Measurements from ENCODE around the gene AFG3L2.
A peak's percentile ranks its signal among the peaks of the same experiment; 100 is the strongest.

The AFG3L2 gene

DNA sequence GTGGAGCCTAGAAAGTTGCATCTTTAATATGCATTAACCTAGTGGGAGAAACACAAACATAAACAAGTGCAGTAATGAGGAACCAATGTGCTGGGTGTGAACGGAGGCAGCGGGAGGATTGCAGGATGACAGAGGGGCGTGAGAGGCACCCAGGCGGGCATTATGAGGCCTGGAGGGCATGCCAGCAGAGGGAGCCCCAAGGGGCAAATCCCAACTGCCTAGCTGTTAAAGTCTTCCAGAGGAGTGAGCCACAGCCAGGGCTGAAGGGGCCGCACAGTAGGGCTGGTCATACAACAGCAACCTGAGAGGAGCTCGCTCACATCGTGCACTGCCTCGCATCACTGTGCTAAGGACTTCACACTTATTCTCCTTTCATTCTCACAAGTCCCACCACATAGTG is 17.4 kb upstream of the AFG3L2 start:
- Histone ChIP-seq H3K9ac (ENCODE audit: low read length) (no peak overlapping the region), H4K20me1 (ENCODE audit: insufficient read depth, low read length) (no peaks in the 10 kb centered on the region), H3K4me2 (ENCODE audit: low read length) (no peak overlapping the region), H3F3A (ENCODE audit: insufficient read depth, low read length) (no peaks in the 10 kb centered on the region), H3K36me3 (ENCODE audit: insufficient read depth, low read length) (no peaks in the 10 kb centered on the region), H3K79me2 (ENCODE audit: insufficient read depth, low read length) (no peaks in the 10 kb centered on the region), H2AFZ (ENCODE audit: low read length) (no peak overlapping the region), H3K27ac (ENCODE audit: low read depth, low read length, poor library complexity, severe bottlenecking) (no peak overlapping the region), H3K27me3 (ENCODE audit: insufficient read depth, low read length) (no peaks in the 10 kb centered on the region), H3K9me2 (ENCODE audit: low read depth, low read length) (no peaks in the 10 kb centered on the region), H3K9me3 (ENCODE audit: low read length) (no peaks in the 10 kb centered on the region), H3K4me1 (ENCODE audit: insufficient read depth, low read length, severe bottlenecking) (peaks cover 9% of the 10 kb centered on the region), H3K4me3 (ENCODE audit: low read depth, low read length, poor library complexity, severe bottlenecking) (no peak overlapping the region)
- TF ChIP-seq EZH2 (IDR thresholded peaks at IDR 0.05; ENCODE audit: borderline replicate concordance, low read length) = no peak
- TF ChIP-seq, protein P1, sequence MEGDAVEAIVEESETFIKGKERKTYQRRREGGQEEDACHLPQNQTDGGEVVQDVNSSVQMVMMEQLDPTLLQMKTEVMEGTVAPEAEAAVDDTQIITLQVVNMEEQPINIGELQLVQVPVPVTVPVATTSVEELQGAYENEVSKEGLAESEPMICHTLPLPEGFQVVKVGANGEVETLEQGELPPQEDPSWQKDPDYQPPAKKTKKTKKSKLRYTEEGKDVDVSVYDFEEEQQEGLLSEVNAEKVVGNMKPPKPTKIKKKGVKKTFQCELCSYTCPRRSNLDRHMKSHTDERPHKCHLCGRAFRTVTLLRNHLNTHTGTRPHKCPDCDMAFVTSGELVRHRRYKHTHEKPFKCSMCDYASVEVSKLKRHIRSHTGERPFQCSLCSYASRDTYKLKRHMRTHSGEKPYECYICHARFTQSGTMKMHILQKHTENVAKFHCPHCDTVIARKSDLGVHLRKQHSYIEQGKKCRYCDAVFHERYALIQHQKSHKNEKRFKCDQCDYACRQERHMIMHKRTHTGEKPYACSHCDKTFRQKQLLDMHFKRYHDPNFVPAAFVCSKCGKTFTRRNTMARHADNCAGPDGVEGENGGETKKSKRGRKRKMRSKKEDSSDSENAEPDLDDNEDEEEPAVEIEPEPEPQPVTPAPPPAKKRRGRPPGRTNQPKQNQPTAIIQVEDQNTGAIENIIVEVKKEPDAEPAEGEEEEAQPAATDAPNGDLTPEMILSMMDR (IDR thresholded peaks at IDR 0.05; ENCODE audit: low read length) = peak; percentile 81

DNA sequence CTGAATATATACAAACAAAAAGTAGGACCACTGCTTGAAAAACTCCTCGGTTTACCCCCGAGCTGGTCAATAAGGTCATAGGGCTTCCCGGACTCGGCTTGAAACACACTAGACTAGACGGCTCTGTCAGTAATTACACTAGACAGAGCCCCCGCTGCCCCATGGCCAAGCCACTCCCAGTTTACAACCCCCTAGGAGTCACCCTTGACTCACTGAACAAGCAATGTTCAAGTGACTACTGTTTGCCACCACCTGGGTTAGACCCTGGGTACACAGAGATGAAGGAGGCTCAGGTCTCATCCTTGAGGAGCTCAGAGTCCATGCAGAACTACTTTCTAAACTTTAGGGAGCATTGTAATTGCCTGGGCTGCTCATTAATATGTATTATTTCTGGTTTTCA is 17.0 kb upstream of the AFG3L2 start:
- peaks cover 9% of the 10 kb centered on the region for H3K4me1 ChIP-seq (ENCODE audit: insufficient read depth, low read length, severe bottlenecking)
- no peak overlapping the region for H3K4me3 ChIP-seq (ENCODE audit: low read depth, low read length, poor library complexity, severe bottlenecking)
- H3K36me3 ChIP-seq (ENCODE audit: insufficient read depth, low read length) = no peaks in the 10 kb centered on the region
- H3K9me2 ChIP-seq (ENCODE audit: low read depth, low read length) = no peaks in the 10 kb centered on the region
- no peaks in the 10 kb centered on the region for H3K79me2 ChIP-seq (ENCODE audit: insufficient read depth, low read length)
- H3K9ac ChIP-seq (ENCODE audit: low read length) = no peak overlapping the region
- no peak overlapping the region for H3K27ac ChIP-seq (ENCODE audit: low read depth, low read length, poor library complexity, severe bottlenecking)
- TF ChIP-seq EZH2 (IDR thresholded peaks at IDR 0.05; ENCODE audit: borderline replicate concordance, low read length) = no peak
- TF ChIP-seq, protein P1 (IDR thresholded peaks at IDR 0.05; ENCODE audit: low read length) = no peak
- H3F3A ChIP-seq (ENCODE audit: insufficient read depth, low read length) = no peaks in the 10 kb centered on the region
- H4K20me1 ChIP-seq (ENCODE audit: insufficient read depth, low read length) = no peaks in the 10 kb centered on the region
- H3K27me3 ChIP-seq (ENCODE audit: insufficient read depth, low read length) = no peaks in the 10 kb centered on the region
- H2AFZ ChIP-seq (ENCODE audit: low read length) = no peak overlapping the region
- H3K9me3 ChIP-seq (ENCODE audit: low read length) = no peaks in the 10 kb centered on the region
- H3K4me2 ChIP-seq (ENCODE audit: low read length) = no peak overlapping the region

DNA sequence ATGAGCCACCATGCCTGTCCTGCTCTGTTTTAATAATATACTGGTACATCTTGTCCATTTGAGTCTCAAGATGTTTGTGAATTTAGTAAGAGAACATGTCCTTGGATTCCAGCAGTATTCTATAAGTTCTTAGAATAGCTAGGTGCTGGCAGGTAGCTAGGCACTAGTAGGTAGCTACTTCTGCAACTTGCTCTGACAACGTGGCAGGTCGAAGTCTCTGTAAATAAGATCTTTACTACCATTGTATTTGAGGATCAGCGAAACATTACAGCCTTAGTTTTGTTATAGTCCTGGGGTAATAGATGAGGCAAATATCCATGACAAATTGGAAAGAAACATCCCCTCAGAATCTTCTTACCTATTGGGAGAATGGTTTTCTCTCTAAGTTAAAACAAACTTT is 16.5 kb upstream of the AFG3L2 start:
- no peaks in the 10 kb centered on the region for H3K9me3 ChIP-seq (ENCODE audit: low read length)
- H3K9ac ChIP-seq (ENCODE audit: low read length) = no peak overlapping the region
- no peaks in the 10 kb centered on the region for H3K9me2 ChIP-seq (ENCODE audit: low read depth, low read length)
- H3K4me3 ChIP-seq (ENCODE audit: low read depth, low read length, poor library complexity, severe bottlenecking) = no peak overlapping the region
- H3K36me3 ChIP-seq (ENCODE audit: insufficient read depth, low read length) = no peaks in the 10 kb centered on the region
- H3F3A ChIP-seq (ENCODE audit: insufficient read depth, low read length) = no peaks in the 10 kb centered on the region
- H3K79me2 ChIP-seq (ENCODE audit: insufficient read depth, low read length) = no peaks in the 10 kb centered on the region
- no peaks in the 10 kb centered on the region for H4K20me1 ChIP-seq (ENCODE audit: insufficient read depth, low read length)
- no peak overlapping the region for H2AFZ ChIP-seq (ENCODE audit: low read length)
- no peak overlapping the region for H3K27ac ChIP-seq (ENCODE audit: low read depth, low read length, poor library complexity, severe bottlenecking)
- TF ChIP-seq, protein P1 (IDR thresholded peaks at IDR 0.05; ENCODE audit: low read length) = no peak
- TF ChIP-seq EZH2 (IDR thresholded peaks at IDR 0.05; ENCODE audit: borderline replicate concordance, low read length) = no peak
- H3K4me1 ChIP-seq (ENCODE audit: insufficient read depth, low read length, severe bottlenecking) = peaks cover 9% of the 10 kb centered on the region
- H3K4me2 ChIP-seq (ENCODE audit: low read length) = no peak overlapping the region
- no peaks in the 10 kb centered on the region for H3K27me3 ChIP-seq (ENCODE audit: insufficient read depth, low read length)

Data from OCI-LY1 (cell line).